Adrenal gland (tissue), 5 donors: ENCODE data around the gene RASA2.

Experiments used
- CTCF ChIP-seq, 6 experiments: fragments of 450-650 bp in 4 of 6; fragments of 200-600 bp in 2 of 6; sonication (generic) in 1 of 6; IDR thresholded peaks; 1 replicate in 5 of 6; 2 replicates in 1 of 6; pipeline versions ENCODE4 v1.5.1 to v1.8.0; 2016 to 2021; ENCODE audit warnings: antibody characterized with exemption in 6 of 6, mild to moderate bottlenecking in 2 of 6, moderate library complexity in 1 of 6
- POLR2A ChIP-seq, 2 donors: fragments of 450-650 bp; IDR thresholded peaks; one replicate each; pipeline ENCODE4 v1.6.1; 2017; ENCODE audit warnings: antibody characterized with exemption in 2 of 2, mild to moderate bottlenecking in 2 of 2, moderate library complexity in 1 of 2
- donor health status: DM: no; HTN: no; CAD: no.

DNA sequence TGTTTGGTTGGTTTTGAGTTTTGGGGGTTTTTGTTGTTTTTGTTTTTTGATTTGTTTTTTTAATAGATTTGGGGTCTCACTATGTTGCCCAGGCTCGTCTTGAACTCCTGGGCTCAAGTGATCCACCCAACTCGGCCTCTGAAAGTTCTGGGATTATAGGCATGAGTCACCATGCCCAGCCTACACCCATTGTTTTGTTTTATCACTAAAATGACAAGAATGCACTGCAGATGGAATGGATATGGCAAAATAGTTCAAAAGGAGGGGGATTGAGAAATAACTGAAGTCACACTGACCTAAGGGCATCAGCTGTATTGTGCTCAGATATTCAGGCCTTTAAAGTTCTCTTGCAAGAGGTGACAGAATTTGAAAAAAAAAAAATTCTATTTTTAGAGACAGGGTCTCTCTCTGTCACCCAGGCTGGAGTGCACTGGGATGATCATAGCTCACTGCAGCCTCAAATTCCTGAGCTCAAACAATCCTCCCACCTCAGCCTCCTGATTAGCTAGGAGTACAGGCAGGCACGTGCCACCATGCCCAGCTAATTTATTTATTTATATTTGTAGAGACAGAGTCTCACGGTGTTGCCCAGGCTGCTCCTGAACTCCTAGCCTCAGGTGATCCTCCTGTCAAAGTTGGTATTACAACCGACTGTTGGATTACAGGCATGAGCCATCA is 4.4 kb upstream of the RASA2 start:
- TF ChIP-seq POLR2A (IDR thresholded peaks at IDR 0.05) = no peak
- no peak for TF ChIP-seq CTCF (IDR thresholded peaks at IDR 0.05)
